NOMO-1 treated with DMSO at 0.1 percent for 48 hours (cell line): ENCODE data around the gene SFMBT2.

Source experiments
- DNase-seq: peaks from one replicate; lab custom pipeline; 2025; ENCODE audit not compliant: unreplicated experiment; lab: John Stamatoyannopoulos, UW

The SFMBT2 gene

DNA sequence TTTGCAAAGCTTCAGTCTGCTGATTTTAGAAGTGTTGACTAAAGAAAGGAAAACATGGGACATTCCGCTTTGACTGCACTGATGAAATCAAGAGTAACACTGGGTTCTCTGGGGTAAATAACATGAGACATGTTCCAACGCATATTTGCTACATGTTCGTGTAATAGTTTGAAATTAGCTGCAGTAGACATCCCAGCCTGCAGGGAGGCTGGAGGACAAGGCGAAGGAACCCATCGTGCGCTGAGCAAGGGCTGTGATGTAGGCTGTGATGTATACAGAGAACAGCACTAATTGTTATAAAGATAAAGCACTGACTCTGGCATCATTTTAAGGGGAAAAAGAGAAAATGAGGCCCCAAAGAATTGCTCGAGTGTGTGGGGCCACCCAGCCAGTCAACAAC lies 40.3 kb downstream of the SFMBT2 start:
- no peak for DNase-seq

DNA sequence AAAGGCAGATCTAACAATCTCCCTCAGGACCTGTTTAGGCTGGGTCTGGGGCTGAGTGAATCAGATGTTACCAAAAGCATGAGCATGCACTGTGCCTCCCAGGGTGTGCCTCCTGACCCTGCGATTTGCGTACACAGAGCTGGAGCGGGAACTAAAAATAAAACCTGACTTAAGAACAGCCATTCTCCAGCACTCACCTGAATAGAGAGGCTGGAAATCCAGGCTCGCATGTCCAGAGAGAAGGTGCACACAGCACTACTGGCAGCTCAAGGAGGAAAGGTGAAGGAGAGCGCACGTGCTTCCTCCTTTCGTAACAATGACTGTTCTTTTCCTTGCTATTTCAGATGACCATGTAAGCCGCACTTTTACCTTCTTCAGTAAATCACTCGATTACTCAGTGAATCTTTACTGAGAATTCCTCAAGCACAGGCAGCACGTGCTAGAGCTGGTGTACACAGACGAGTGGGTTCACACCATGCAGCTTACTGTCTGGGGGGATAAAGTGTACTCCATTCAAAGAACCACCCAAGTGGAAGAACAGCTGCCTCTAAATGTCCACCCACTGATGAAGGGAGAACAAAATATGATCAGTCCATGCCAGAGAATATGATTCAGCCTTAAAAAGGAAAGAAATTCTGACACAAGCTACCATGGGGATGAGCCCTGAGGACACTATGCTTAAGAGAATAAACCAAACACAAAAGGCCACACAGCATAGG lies 45.6 kb downstream of the SFMBT2 start:
- no peak for DNase-seq

- no peak for DNase-seq
Measured at GRCh38 chr10:7364474-7364873, 46.4 kb downstream of the SFMBT2 start.

DNA sequence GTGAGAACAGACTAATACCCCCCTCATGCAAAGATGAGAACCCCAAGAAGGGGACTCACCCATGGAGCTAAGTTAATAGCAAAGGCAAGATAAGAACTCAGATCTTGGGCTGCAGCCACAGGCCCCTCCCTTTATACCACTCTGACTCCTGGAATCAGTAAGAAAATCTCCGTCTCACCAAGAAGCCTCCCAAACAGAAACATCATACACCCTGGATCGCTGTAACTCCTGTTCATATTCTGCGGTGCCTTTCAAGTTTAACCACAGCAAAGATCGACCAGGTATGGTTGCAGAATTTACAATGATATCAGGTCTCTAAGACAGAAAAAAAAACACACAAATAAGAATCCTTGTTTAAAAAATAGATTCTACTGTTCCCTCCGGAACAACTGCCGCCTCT lies 47.1 kb downstream of the SFMBT2 start:
- no peak for DNase-seq

GRCh38 chr10:7362471-7362870 lies 48.4 kb downstream of the SFMBT2 start:
- no peak for DNase-seq

DNA sequence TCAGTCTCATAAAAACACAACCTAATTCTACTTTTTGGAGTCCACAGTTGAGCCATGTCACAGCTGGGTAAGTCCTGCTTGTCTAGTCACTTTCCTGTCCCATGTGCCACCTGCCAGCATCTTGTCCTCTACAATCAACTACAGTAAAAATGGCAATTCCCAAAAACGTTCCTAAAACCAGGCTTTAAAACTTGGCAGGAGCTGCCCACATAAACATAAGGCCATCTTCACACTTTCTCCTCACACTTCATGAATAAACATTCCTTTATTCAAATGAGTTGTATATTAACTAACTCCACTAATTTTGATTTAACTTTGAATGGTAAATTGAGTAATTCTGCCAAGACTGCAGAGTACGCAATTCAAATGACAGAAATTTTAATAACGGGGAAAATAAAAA lies 49.5 kb downstream of the SFMBT2 start:
- no peak for DNase-seq

- no peak for DNase-seq
Measured at GRCh38 chr10:7359954-7360353, 50.9 kb downstream of the SFMBT2 start.

DNA sequence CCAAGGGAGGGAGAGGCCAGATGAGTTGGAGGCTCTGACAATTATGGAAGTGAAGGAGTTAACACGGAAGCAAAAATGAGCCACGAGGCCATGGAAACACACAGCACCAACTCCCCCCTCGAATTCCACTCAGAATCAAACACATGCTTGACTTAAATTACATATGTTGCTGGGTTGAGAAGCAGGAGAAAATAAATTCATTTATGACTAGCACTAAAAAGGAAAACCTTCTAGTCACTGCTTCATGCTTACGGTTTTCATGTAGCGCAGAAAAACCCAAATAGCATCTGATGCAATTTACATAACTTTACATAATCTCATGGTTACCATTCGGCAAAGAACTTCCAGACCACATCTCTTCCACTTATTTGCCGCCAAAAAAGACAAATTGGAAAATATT lies 51.5 kb downstream of the SFMBT2 start:
- no peak for DNase-seq

- DNase-seq: no peak
Measured at GRCh38 chr10:7357193-7357592, 53.6 kb downstream of the SFMBT2 start.

- no peak for DNase-seq
Measured at GRCh38 chr10:7354330-7355047, 56.3 kb downstream of the SFMBT2 start.

GRCh38 chr10:7351894-7352293 lies 58.9 kb downstream of the SFMBT2 start:
- DNase-seq: no peak

- no peak for DNase-seq
Measured at GRCh38 chr10:7350541-7351195, 60.2 kb downstream of the SFMBT2 start.

- no peak for DNase-seq
Measured at GRCh38 chr10:7345717-7346116, 65.1 kb downstream of the SFMBT2 start.

DNA sequence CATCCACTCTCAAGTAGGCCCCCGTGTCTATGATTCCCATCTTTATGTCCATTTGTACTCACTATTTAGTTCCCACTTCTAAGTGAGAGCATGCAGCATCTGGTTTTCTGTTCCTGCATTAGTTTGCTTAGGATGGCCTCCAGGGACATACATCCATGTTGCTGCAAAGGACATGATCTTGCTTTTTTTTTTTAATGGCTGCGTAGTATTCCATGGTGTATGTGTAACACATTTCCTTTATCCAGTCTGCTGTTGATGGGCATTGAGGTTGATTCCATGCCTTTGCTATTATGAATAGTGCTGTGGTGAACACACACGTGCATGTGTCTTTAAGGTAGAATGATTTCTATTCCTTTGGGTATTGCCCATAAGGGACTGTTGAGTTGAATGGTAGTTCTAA lies 67.8 kb downstream of the SFMBT2 start:
- DNase-seq: no peak

DNA sequence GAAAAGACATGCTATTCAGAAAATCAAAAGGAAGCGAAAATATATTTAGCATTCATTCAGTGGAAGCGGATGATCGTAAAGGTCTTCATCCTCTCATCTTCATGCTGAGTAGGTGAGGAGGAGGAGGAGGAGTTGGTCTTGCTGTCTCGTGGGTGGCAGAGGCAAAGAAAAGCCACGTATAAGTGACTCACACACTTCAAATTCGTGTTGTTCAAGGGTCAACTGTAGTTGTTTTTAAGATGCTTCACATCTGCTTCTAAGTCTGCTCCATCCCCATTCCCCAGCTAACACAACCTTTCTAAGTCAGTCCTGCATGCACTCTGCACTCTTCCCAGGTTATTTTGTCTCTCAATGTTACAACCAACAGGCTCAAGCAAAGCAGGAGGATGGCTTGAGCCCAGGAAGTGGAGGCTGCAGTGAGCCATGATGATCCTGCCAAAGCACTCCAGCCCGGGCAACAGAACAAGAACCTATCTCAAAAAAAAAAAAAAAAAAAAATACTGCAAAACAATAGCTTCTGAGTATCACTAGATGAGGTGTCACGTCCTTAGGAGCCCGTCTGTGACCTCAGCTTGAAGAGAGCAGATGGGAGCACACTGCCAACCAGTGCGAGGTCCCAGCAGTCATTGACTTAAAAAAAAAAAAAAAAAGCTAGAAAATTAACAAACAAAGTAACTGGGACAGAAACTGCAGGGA lies 70.5 kb downstream of the SFMBT2 start:
- no peak for DNase-seq

- no peak for DNase-seq
Measured at GRCh38 chr10:7339510-7339909, 71.3 kb downstream of the SFMBT2 start.

- DNase-seq: no peak
Measured at GRCh38 chr10:7338469-7338868, 72.4 kb downstream of the SFMBT2 start.

GRCh38 chr10:7337431-7338171 lies 73.2 kb downstream of the SFMBT2 start:
- peak; percentile 42 for DNase-seq

GRCh38 chr10:7335977-7336376 lies 74.9 kb downstream of the SFMBT2 start:
- no peak for DNase-seq

DNA sequence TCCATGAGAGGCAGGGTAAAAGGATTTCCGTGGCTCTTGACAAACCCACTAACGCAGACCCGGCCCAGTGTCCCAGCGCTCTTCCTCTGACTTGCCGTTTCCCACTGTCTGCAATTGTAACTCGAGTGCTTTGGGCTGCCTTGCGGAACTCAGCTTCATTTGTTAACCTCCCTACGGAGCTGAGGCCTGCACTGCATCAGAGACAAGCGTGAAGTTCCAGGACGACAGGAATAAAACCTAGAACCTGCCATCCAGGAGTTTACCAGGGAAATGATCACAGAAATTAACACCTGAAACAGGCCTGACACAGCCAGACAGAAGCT lies 76.2 kb downstream of the SFMBT2 start:
- no peak for DNase-seq
